UCSD-AML1 (cell line): Measurements from ENCODE around the gene PTGFR.

Experiments
- DNase-seq: peaks from one replicate; lab custom pipeline; 2025; ENCODE audit not compliant: unreplicated experiment; lab: John Stamatoyannopoulos, UW

The PTGFR gene

GRCh38 chr1:78587211-78587610, 96.4 kb downstream of the PTGFR start:
- no peak for DNase-seq
